Mesodermal cell (in vitro differentiated cells): ENCODE measurements around the gene TNKS2.

Source experiments
- H3K27ac ChIP-seq: 2 replicates; pipeline ENCODE4 v1.7.0; 2013; ENCODE audit warnings: mild to moderate bottlenecking, low read depth, low read length, moderate library complexity; ENCODE audit not compliant: severe bottlenecking
- H3K36me3 ChIP-seq: 2 replicates; pipeline ENCODE4 v1.7.1; 2013; ENCODE audit warnings: mild to moderate bottlenecking, low read length, moderate library complexity; ENCODE audit not compliant: control insufficient read depth, insufficient read depth
- H3K4me1 ChIP-seq: one replicate; pipeline ENCODE4 v1.7.1; 2013; ENCODE audit warnings: mild to moderate bottlenecking, low read length; ENCODE audit not compliant: insufficient read depth, control insufficient read depth, poor library complexity, severe bottlenecking
- H3K4me3 ChIP-seq: 2 replicates; pipeline ENCODE4 v1.7.0; 2013; ENCODE audit warnings: low read length, control low read depth, mild to moderate bottlenecking; ENCODE audit not compliant: insufficient read depth, poor library complexity, severe bottlenecking; ENCODE audit errors: extremely low read depth
- H3K9me3 ChIP-seq: 2 replicates; pipeline ENCODE4 v1.7.1; 2013; ENCODE audit warnings: mild to moderate bottlenecking, low read length, moderate library complexity; ENCODE audit not compliant: control insufficient read depth
- WGBS, 2 experiments: methylation state at CpG; one replicate each; pipeline ENCODE4 v1.1.5; 2013; ENCODE audit warnings: missing lambda C conversion rate in 2 of 2; ENCODE audit not compliant: insufficient coverage in 2 of 2; 5-methylcytosine and 5-hydroxymethylcytosine counted together

Gene TNKS2

GRCh38 chr10:91772461-91772860 is 25.8 kb upstream of the TNKS2 start:
- H3K4me3 ChIP-seq = no peak overlapping the region
- WGBS, 2 experiments = 88 to 95% methylated on average over 1 to 2 of the region's 2 CpGs
- H3K27ac ChIP-seq = no peak overlapping the region
- H3K4me1 ChIP-seq = no peaks in the 10 kb centered on the region
- H3K9me3 ChIP-seq = no peaks in the 10 kb centered on the region
- no peaks in the 10 kb centered on the region for H3K36me3 ChIP-seq

GRCh38 chr10:91772869-91773268 is 25.4 kb upstream of the TNKS2 start:
- Histone ChIP-seq H3K4me1 (no peaks in the 10 kb centered on the region), H3K27ac (no peak overlapping the region), H3K9me3 (no peaks in the 10 kb centered on the region), H3K36me3 (no peaks in the 10 kb centered on the region), H3K4me3 (no peak overlapping the region)
- no CpG with 5 or more reads among the region's 1 CpG for WGBS, 2 experiments

GRCh38 chr10:91774571-91774970 is 23.7 kb upstream of the TNKS2 start:
- H3K36me3 ChIP-seq = no peaks in the 10 kb centered on the region
- no peak overlapping the region for H3K27ac ChIP-seq
- H3K9me3 ChIP-seq = no peaks in the 10 kb centered on the region
- no peaks in the 10 kb centered on the region for H3K4me1 ChIP-seq
- WGBS, 2 experiments = 100% methylated on average over 1 of the region's 2 CpGs
- no peak overlapping the region for H3K4me3 ChIP-seq

- Histone ChIP-seq H3K9me3 (no peaks in the 10 kb centered on the region), H3K36me3 (no peaks in the 10 kb centered on the region), H3K4me1 (no peaks in the 10 kb centered on the region), H3K4me3 (no peak overlapping the region), H3K27ac (no peak overlapping the region)
- WGBS, 2 experiments = 71 to 86% methylated on average over 1 of the region's 2 CpGs
Measured at GRCh38 chr10:91775731-91776130, 22.5 kb upstream of the TNKS2 start.

GRCh38 chr10:91776266-91776665 is 22.0 kb upstream of the TNKS2 start:
- H3K36me3 ChIP-seq = no peaks in the 10 kb centered on the region
- no peak overlapping the region for H3K27ac ChIP-seq
- no peak overlapping the region for H3K4me3 ChIP-seq
- 81 to 83% methylated on average over 2 of the region's 3 CpGs for WGBS, 2 experiments
- H3K4me1 ChIP-seq = no peaks in the 10 kb centered on the region
- no peaks in the 10 kb centered on the region for H3K9me3 ChIP-seq

- H3K4me3 ChIP-seq = no peak overlapping the region
- no peak overlapping the region for H3K27ac ChIP-seq
- no peaks in the 10 kb centered on the region for H3K4me1 ChIP-seq
- 100% methylated on average over 1 of the region's 1 CpG; no CpG with 5 or more reads in 1 of the 2 experiments for WGBS, 2 experiments
- no peaks in the 10 kb centered on the region for H3K9me3 ChIP-seq
- H3K36me3 ChIP-seq = no peaks in the 10 kb centered on the region
Measured at GRCh38 chr10:91778485-91778884, 19.7 kb upstream of the TNKS2 start.

- H3K4me1 ChIP-seq = no peaks in the 10 kb centered on the region
- no peak overlapping the region for H3K27ac ChIP-seq
- no CpG with 5 or more reads among the region's 1 CpG for WGBS, 2 experiments
- no peak overlapping the region for H3K4me3 ChIP-seq
- no peaks in the 10 kb centered on the region for H3K9me3 ChIP-seq
- no peaks in the 10 kb centered on the region for H3K36me3 ChIP-seq
Measured at GRCh38 chr10:91779011-91779605, 19.1 kb upstream of the TNKS2 start.

GRCh38 chr10:91782539-91782938 is 15.7 kb upstream of the TNKS2 start:
- Histone ChIP-seq H3K9me3 (no peaks in the 10 kb centered on the region), H3K36me3 (no peaks in the 10 kb centered on the region), H3K27ac (no peak overlapping the region), H3K4me1 (no peaks in the 10 kb centered on the region), H3K4me3 (no peak overlapping the region)
- 100% methylated on average over 1 of the region's 1 CpG; no CpG with 5 or more reads in 1 of the 2 experiments for WGBS, 2 experiments

- Histone ChIP-seq H3K4me1 (peaks cover 8% of the 10 kb centered on the region), H3K9me3 (no peaks in the 10 kb centered on the region), H3K4me3 (no peak overlapping the region), H3K36me3 (no peaks in the 10 kb centered on the region), H3K27ac (no peak overlapping the region)
- WGBS, 2 experiments = no CpG with 5 or more reads among the region's 1 CpG
Measured at GRCh38 chr10:91785830-91786229, 12.4 kb upstream of the TNKS2 start.

GRCh38 chr10:91787258-91787657 is 11.0 kb upstream of the TNKS2 start:
- Histone ChIP-seq H3K27ac (no peak overlapping the region), H3K9me3 (no peaks in the 10 kb centered on the region), H3K4me3 (no peak overlapping the region), H3K36me3 (no peaks in the 10 kb centered on the region), H3K4me1 (peaks cover 8% of the 10 kb centered on the region)
- WGBS, 2 experiments = 95 to 100% methylated on average over 1 to 2 of the region's 2 CpGs

- Histone ChIP-seq H3K27ac (no peak overlapping the region), H3K4me3 (no peak overlapping the region), H3K4me1 (peaks cover 8% of the 10 kb centered on the region), H3K9me3 (no peaks in the 10 kb centered on the region), H3K36me3 (no peaks in the 10 kb centered on the region)
- 86 to 89% methylated on average over 1 to 2 of the region's 2 CpGs for WGBS, 2 experiments
Measured at GRCh38 chr10:91787810-91788209, 10.4 kb upstream of the TNKS2 start.
